Hematopoietic multipotent progenitor cell treated with erythropoietin and hydrocortisone succinate and interleukin-3 and kit ligand, for 6 days (in vitro differentiated cells): Measurements from ENCODE around the gene PDIK1L.
"Not testable (repeated sequence)": the region's sequence is repeated elsewhere in the genome, so short reads cannot be mapped to it uniquely, and the experiment has no call there.

Experiments
- DNase-seq: peaks from one replicate; pipeline ENCODE4 v3.0.0-alpha.2; 2015

PDIK1L gene

DNA sequence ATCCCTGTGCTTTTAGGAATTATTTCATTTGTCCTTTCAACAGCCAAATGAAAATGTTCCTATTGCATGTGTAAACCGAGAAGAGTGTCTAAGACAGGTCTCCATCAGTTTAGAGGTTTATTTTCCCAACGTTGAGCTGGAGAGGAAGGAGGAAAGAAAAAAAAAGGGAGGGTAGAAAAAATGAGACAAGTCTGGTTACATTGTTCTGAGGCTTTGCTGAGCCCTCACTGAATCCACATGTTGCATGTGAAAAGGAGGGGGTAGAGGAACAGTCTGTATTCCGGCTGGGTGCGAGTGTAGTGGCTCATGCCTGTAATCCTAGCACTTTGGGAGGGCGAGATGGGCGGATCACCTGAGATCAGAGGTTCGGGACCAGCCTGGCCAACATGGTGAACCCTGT, 19.2 kb upstream of the PDIK1L start:
- DNase-seq = no peak

DNA sequence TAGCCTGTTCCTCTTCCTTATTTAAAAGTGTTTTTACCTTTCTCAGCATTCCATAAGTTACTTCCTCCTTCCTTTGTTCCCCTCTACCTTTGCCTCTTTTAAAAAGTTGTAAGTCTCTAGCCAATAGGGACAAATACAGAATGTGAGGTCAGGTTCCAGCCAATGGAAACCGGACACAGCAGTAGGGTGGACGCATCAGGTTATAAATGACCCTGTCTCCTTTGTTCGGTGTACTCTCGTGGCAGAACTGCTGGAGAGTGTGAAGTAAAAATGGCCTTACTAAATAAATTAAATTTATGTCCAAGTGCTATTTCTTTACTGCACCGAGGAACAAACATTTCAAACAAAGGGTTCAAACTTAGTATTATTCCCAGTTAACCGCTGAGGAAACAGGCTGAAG, 18.1 kb upstream of the PDIK1L start:
- DNase-seq = not testable (repeated sequence)

- DNase-seq = no peak
Observed at GRCh38 chr1:26094076-26094669, 17.5 kb upstream of the PDIK1L start.

DNA sequence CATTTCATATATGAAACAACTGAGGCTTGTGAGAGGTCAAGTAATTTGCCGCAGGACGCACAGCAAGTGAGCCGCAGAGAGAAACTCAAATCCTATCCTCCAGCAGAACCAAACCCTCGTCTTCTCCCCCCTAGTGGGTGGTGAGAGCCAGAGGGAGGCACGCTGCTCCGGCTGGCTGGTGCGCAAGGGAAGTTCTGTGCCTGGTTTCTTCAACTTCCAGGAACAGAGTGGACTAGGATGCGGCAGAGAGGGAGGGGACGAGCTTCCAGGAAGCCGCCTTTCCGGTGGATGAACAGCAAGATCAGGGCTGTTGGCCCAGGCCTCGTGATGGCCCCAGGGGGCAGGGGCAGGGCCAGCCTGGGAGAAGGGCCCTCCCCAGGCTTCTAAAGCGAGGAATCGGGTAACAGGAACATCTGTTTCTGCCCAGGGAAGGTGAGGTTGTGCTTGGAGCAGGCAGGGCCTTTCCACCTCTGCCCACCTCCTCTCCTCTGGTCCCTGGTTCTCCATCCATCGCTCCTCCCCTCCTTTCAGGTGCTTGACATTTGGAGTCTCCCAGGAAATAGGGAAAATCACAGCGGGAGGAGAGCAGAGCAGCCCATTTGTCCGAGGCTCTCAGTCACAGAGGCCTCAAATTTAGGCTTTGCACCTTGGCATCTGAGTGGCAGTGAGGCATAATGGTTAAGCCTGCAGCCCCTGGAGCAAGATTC, 16.8 kb upstream of the PDIK1L start:
- no peak for DNase-seq

- no peak for DNase-seq
Observed at GRCh38 chr1:26096471-26096870, 15.2 kb upstream of the PDIK1L start.

- no peak for DNase-seq
Observed at GRCh38 chr1:26097696-26098095, 13.9 kb upstream of the PDIK1L start.

DNA sequence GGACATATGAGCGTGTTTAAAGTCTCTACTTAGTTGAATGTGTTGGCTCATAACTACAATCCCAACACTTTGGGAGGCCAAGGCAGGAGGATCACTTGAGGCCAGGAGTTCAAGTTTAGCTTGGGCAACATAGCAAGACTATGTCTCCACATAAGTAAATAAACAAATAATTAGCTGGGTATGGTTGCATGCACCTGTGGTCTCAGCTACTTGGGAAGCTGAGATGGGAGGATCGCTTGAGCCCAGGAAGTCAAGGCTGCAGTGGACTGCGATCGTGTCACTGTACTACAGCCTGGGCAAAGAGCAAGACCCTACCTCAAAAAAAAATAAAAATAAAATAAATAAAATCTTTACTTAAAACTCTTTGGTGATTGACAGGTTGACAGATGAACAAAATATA, 13.0 kb upstream of the PDIK1L start:
- DNase-seq = no peak

GRCh38 chr1:26099780-26100179, 11.8 kb upstream of the PDIK1L start:
- DNase-seq = no peak

DNA sequence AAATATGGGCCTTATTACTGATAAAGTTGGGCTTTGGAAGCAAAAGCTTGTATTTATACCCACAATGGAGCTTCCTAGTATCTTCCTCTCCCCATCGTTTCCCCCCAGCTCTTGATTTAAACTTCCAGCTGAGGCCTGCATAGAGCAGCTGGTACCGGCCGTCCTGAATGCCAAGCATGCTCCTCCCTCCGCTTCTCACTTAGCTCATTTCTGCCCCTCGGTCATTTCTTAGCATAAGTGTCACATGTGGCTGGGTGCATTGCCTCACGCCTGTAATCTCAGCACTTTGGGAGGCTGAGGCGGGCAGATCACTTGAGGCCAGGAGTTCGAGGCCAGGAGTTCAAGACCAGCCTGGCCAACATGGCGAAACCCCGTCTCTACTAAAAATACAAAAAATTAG, 11.4 kb upstream of the PDIK1L start:
- not testable (repeated sequence) for DNase-seq

- no peak for DNase-seq
Observed at GRCh38 chr1:26102119-26102518, 9.5 kb upstream of the PDIK1L start.

GRCh38 chr1:26102526-26102925, 9.1 kb upstream of the PDIK1L start:
- DNase-seq = no peak

DNA sequence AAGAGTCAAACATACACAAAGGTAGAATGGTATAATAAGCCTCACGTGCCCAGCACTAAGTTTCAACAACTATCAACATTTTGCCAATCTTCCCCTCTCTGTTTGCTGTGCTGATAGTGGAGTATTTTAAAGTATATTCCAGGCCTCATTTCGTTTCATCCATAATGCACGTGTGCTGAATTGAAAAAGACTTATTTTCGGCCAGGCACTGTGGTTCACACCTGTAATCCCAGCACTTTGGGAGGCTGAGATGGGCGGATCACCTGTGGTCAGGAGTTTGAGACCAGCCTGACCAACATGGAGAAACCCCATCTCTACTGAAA, 6.4 kb upstream of the PDIK1L start:
- not testable (repeated sequence) for DNase-seq

GRCh38 chr1:26109229-26110164, 2.1 kb upstream of the PDIK1L start:
- DNase-seq = no peak

DNA sequence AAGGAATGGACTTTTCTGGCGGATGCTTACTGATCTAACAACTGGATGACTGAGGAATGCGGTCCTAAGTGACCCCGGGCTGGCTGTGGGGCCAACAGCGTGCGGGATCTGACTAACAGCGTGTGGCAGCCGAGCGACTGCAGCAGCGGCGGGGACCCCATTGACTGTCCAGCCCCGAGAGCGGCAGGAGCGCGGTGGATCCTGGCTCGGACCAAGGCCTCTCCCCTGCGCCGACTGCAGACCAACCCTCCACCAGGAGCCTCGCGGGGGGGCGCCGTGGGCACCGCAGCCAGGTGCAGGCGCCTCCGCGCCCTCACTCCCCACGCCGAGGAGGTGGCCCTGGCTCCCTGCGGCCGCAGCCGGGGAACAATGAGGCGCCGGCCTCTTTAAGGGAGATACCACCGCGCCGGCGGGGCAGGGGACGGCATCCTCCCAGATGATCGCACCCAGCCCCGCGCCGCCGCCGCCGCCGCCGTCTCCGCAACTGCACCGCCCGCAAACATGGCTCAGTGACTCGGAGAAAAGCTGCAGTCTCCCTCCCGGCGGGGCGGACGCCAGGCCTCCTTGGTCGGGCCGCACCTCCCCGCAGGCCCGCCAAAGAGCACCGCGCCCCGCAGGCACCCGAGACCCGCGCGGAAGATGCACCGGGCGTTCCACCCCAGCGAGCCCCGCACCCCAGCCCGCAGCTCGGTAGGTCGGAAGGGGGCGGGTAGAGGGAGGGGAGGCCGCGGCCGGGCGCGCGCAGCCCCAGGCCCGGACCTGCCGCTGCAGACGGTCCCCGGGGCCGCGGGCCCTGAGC, 694 bp upstream of the PDIK1L start:
- peak; percentile 87 for DNase-seq

DNA sequence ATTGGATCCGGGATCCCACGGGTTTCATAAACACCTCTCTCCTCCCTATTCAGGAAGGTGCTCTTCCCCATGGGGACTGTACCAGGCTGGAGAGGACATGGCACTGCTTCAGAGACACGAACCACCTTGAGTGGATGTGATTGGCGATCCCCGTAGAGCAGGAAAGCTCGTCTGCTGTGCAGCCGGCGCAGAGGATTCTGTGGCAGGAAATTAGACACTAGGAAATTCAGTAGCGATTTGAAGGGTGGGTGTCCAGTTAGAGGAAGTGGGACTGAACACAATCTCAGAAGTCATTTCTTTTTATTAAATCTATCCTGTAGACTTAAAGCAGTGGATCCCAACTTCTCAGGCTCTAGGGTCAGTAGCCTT, 767 bp downstream of the PDIK1L start:
- peak; percentile 54 for DNase-seq

- DNase-seq = no peak
Observed at GRCh38 chr1:26114165-26114927, 2.7 kb downstream of the PDIK1L start.

DNA sequence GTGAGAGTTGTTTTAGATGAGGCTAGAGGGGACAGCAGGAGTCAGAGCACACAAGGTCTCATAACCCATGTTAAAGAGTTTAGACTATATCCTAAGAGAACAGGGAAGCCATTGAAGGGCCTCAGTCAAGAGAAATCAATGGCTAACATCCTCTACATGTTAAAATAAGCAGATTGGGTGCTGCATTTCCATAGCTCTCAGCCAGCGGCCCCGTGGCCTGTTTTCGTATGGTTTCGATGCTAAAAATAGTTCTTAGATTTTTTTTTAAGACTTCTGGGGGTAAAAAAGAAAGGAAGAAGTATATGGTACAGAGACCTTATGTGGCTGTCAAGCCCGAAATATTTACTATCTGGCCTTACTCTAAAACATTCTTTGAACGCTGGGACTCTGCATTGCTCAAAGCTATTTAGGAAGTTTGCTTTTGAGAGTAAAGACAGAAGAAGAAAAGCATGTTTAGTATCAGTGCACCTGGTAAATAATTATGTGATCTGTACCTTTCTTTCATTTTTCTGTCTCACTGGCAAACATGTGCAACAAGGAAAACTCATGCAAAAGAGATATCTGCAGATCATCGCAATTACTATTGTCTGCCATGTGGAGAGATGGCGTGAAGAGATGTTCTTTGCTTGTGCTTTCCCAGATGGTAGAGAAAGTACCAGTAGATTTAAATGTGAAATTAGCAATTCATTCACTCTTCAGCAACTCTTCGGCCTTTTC, 8.4 kb downstream of the PDIK1L start:
- no peak for DNase-seq

DNA sequence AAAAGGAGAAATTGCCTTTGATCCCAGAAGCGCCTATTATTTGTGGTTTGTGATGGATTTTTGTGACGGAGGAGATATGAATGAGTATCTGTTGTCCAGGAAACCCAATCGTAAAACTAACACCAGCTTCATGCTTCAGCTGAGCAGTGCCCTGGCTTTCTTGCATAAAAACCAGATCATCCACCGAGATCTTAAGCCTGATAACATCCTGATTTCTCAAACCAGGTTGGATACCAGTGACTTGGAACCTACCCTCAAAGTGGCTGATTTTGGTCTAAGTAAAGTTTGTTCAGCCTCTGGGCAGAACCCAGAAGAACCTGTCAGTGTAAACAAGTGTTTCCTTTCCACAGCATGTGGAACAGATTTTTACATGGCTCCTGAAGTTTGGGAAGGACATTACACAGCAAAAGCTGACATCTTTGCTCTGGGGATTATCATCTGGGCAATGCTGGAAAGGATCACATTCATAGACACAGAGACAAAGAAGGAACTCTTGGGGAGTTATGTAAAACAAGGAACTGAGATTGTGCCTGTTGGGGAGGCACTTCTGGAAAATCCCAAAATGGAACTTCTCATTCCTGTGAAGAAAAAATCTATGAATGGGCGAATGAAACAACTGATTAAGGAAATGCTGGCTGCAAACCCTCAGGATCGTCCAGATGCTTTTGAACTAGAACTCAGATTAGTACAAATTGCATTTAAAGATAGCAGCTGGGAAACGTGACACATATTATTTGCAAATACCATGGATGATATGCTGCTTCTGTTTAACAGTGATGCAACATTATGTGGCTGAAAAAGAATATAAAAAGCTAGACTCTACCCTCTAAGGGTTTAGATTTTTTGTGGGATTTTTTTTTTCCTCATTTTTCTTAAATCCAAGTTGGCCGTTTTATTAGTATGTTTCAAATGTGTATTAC, 10.5 kb downstream of the PDIK1L start:
- DNase-seq = peak; percentile 75

- peak; percentile 92 for DNase-seq
Observed at GRCh38 chr1:26122988-26123973, 11.7 kb downstream of the PDIK1L start.
